Measurements from ENCODE around the gene GRAP2. TPM values are rescaled to one million over a fixed set of nuclear protein-coding genes. Genes with fewer than 3 reads are reported as not detected.

Gene GRAP2
- total and polyA plus RNA-seq, 2 donors (not counting 3 experiments of a cell fraction or from before 2014, with no cell fraction given) = 0.04 TPM; not detected in 1

GRCh38 chr22:39996732-39997131 is 95.8 kb downstream of the GRAP2 start:
- peak; percentile 11 for DNase-seq (ENCODE audit: low read depth, low spot score)
- H3K27me3 ChIP-seq (ENCODE audit: control insufficient read depth in 2 of 2, insufficient read depth in 2 of 2, low read length in 2 of 2) = peaks cover 22 to 34% of the 10 kb centered on the region in 2 experiments
- H3K4me3 ChIP-seq (replicated peaks in 1 of 3; ENCODE audit: insufficient read depth in 1 of 3, low read depth in 1 of 3, low read length in 3 of 3) = no peak overlapping the region
- H3K9ac ChIP-seq (replicated peaks; ENCODE audit: extremely low read depth, insufficient read depth, low read length) = no peak overlapping the region
- H3K9me1 ChIP-seq (replicated peaks; ENCODE audit: control insufficient read depth, extremely low read depth, insufficient read depth, low read length) = no peaks in the 10 kb centered on the region
- H4K20me1 ChIP-seq (replicated peaks; ENCODE audit: control insufficient read depth, extremely low read depth, insufficient read depth, low read length) = no peaks in the 10 kb centered on the region
- CTCF ChIA-PET = interaction anchor here (0.6 to 2.4 kb wide), 4 partner anchors 9 to 28 kb away, joined by 3 to 11 read pairs (median 5); no protein-coding TSS in a partner anchor
- no TSS peak for BruUV-seq (replicated peaks)
- intact Hi-C loops (cut with micrococcal nuclease) (no loop called here), dilution Hi-C loops (cut with MboI; ENCODE audit: extremely low pct_ligation_motif_present, low sequenced_read_pairs) (no loop called here)
- peak; percentile 18 for FAIRE-seq
- H3K4me1 ChIP-seq (ENCODE audit: control insufficient read depth, extremely low read depth, insufficient read depth, low read length) = no peaks in the 10 kb centered on the region
- no peaks in the 10 kb centered on the region for H3K36me3 ChIP-seq (ENCODE audit: control insufficient read depth in 2 of 2, extremely low read depth in 1 of 2, insufficient read depth in 2 of 2, low read length in 2 of 2)
- POLR2A ChIA-PET = no interaction called here
- TF ChIP-seq JUN (IDR thresholded peaks at IDR 0.05; ENCODE audit: borderline replicate concordance, insufficient read depth, insufficient read length, low read depth) (peak; percentile 11), GATA2 (IDR thresholded peaks at IDR 0.05; ENCODE audit: insufficient read depth, insufficient read length, low read depth, low read length) (no peak)
- H3K9me3 ChIP-seq (replicated peaks; ENCODE audit: control insufficient read depth, insufficient read depth, low read length) = no peaks in the 10 kb centered on the region
- H2AFZ ChIP-seq (ENCODE audit: low read depth, low read length) = no peak overlapping the region
- H3K27ac ChIP-seq (ENCODE audit: insufficient read depth, low read depth, low read length) = no peak overlapping the region
- H3K4me2 ChIP-seq (ENCODE audit: insufficient read depth, low read length) = no peak overlapping the region
- no peaks in the 10 kb centered on the region for H3K79me2 ChIP-seq (ENCODE audit: control insufficient read depth, insufficient read depth, low read length)

DNA sequence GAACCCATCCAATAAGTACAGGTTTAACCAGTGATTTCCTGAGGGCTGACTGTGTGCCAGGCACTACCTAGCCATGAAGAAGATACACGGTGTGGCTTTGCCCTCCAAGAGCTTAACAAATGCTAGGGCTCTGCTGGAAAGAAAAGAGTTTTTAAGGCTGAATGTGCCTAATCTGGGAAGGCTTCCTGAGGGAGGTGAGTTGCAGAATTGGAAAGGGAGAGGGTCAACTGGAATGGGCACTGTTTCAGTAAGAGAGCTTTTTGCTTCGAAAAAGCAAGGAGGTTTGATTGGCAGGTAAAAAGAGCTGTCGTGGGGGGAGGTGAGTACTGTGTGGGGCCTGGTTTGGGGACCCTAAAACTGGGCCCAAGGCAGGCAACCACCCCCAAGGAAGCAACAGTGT is 96.5 kb downstream of the GRAP2 start:
- BruUV-seq (replicated peaks) = no TSS peak
- Histone ChIP-seq H3K9me3 (replicated peaks; ENCODE audit: control insufficient read depth, insufficient read depth, low read length) (no peaks in the 10 kb centered on the region), H2AFZ (ENCODE audit: low read depth, low read length) (no peak overlapping the region), H3K4me2 (ENCODE audit: insufficient read depth, low read length) (no peak overlapping the region), H3K27ac (ENCODE audit: insufficient read depth, low read depth, low read length) (no peak overlapping the region), H3K9ac (replicated peaks; ENCODE audit: extremely low read depth, insufficient read depth, low read length) (no peak overlapping the region), H4K20me1 (replicated peaks; ENCODE audit: control insufficient read depth, extremely low read depth, insufficient read depth, low read length) (no peaks in the 10 kb centered on the region), H3K9me1 (replicated peaks; ENCODE audit: control insufficient read depth, extremely low read depth, insufficient read depth, low read length) (no peaks in the 10 kb centered on the region), H3K79me2 (ENCODE audit: control insufficient read depth, insufficient read depth, low read length) (no peaks in the 10 kb centered on the region), H3K4me3 (replicated peaks in 1 of 3; ENCODE audit: insufficient read depth in 1 of 3, low read depth in 1 of 3, low read length in 3 of 3) (no peak overlapping the region), H3K4me1 (ENCODE audit: control insufficient read depth, extremely low read depth, insufficient read depth, low read length) (no peaks in the 10 kb centered on the region), H3K27me3 (ENCODE audit: control insufficient read depth in 2 of 2, insufficient read depth in 2 of 2, low read length in 2 of 2) (peaks cover 22 to 30% of the 10 kb centered on the region in 2 experiments), H3K36me3 (ENCODE audit: control insufficient read depth in 2 of 2, extremely low read depth in 1 of 2, insufficient read depth in 2 of 2, low read length in 2 of 2) (no peaks in the 10 kb centered on the region)
- TF ChIP-seq, protein P1, sequence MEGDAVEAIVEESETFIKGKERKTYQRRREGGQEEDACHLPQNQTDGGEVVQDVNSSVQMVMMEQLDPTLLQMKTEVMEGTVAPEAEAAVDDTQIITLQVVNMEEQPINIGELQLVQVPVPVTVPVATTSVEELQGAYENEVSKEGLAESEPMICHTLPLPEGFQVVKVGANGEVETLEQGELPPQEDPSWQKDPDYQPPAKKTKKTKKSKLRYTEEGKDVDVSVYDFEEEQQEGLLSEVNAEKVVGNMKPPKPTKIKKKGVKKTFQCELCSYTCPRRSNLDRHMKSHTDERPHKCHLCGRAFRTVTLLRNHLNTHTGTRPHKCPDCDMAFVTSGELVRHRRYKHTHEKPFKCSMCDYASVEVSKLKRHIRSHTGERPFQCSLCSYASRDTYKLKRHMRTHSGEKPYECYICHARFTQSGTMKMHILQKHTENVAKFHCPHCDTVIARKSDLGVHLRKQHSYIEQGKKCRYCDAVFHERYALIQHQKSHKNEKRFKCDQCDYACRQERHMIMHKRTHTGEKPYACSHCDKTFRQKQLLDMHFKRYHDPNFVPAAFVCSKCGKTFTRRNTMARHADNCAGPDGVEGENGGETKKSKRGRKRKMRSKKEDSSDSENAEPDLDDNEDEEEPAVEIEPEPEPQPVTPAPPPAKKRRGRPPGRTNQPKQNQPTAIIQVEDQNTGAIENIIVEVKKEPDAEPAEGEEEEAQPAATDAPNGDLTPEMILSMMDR (IDR thresholded peaks at IDR 0.05; ENCODE audit: extremely low read depth in 1 of 2, insufficient read depth in 1 of 2, low read depth in 1 of 2, low read length in 2 of 2) = no peak
- TF ChIP-seq JUN (IDR thresholded peaks at IDR 0.05; ENCODE audit: borderline replicate concordance, insufficient read depth, insufficient read length, low read depth) (no peak), GATA2 (IDR thresholded peaks at IDR 0.05; ENCODE audit: insufficient read depth, insufficient read length, low read depth, low read length) (no peak), MAX (IDR thresholded peaks at IDR 0.05; ENCODE audit: insufficient read depth, insufficient read length) (no peak), FOS (IDR thresholded peaks at IDR 0.05; ENCODE audit: borderline replicate concordance, insufficient read depth, low read length) (no peak), EZH2 (IDR thresholded peaks at IDR 0.05; ENCODE audit: borderline replicate concordance, low read depth, low read length, severe bottlenecking) (no peak), MYC (IDR thresholded peaks at IDR 0.05; ENCODE audit: low read depth, low read length) (no peak), POLR2A (IDR thresholded peaks at IDR 0.05; ENCODE audit: low read depth, low read length) (no peak), POLR2AphosphoS5 (IDR thresholded peaks at IDR 0.05; ENCODE audit: insufficient read depth, low read depth, low read length) (no peak)
- dilution Hi-C loops (cut with MboI; ENCODE audit: extremely low pct_ligation_motif_present, low sequenced_read_pairs) (no loop called here), intact Hi-C loops (cut with micrococcal nuclease) (no loop called here)
- ChIA-PET CTCF (interaction anchor here (0.9 to 2.4 kb wide), 3 partner anchors 8 to 27 kb away, joined by 3 to 11 read pairs (median 7); no protein-coding TSS in a partner anchor), POLR2A (no interaction called here)
- FAIRE-seq = no peak
- no peak for DNase-seq (ENCODE audit: low read depth, low spot score)

Measured in endothelial cell of umbilical vein (primary cell).